Osteoblast (primary cell): ENCODE results near the gene RFTN1. TPM values are rescaled to one million over a fixed set of nuclear protein-coding genes. Genes with fewer than 3 reads are reported as not detected.

ENCODE experiments used
- DNase-seq: peaks from one replicate; pipeline ENCODE4 v3.0.0; 2011; ENCODE audit warnings: low spot score, mixed read lengths; ENCODE audit not compliant: insufficient read length; ENCODE audit errors: missing footprints
- H2AFZ ChIP-seq: 2 replicates; pipeline ENCODE4 v1.6.0; 2011; ENCODE audit warnings: mild to moderate bottlenecking, low read length
- H3K27ac ChIP-seq: 2 replicates; pipeline ENCODE4 v1.5.1; 2011; ENCODE audit warnings: mild to moderate bottlenecking, low read depth, low read length, moderate library complexity
- H3K27me3 ChIP-seq: 2 replicates; pipeline ENCODE4 v1.6.0; 2012; ENCODE audit warnings: mild to moderate bottlenecking, control low read depth, inconsistent platforms, low read length, moderate library complexity; ENCODE audit not compliant: insufficient read depth
- H3K36me3 ChIP-seq: 2 replicates; pipeline ENCODE4 v1.5.1; 2011; ENCODE audit warnings: mild to moderate bottlenecking, low read length, control low read depth, moderate library complexity; ENCODE audit not compliant: insufficient read depth
- H3K4me1 ChIP-seq: 2 replicates; pipeline ENCODE4 v1.5.1; 2011; ENCODE audit warnings: mild to moderate bottlenecking, low read length, control low read depth, moderate library complexity; ENCODE audit not compliant: insufficient read depth
- H3K4me2 ChIP-seq: 2 replicates; pipeline ENCODE4 v1.6.0; 2011; ENCODE audit warnings: mild to moderate bottlenecking, low read length; ENCODE audit not compliant: insufficient read depth
- H3K4me3 ChIP-seq: fragments of 200-600 bp; sonication (generic); 3 replicates; pipeline ENCODE4 v1.5.1; 2012; ENCODE audit warnings: mild to moderate bottlenecking, low read length, inconsistent platforms; ENCODE audit not compliant: insufficient read depth
- H3K79me2 ChIP-seq: 2 replicates; pipeline ENCODE4 v1.6.0; 2012; ENCODE audit warnings: mild to moderate bottlenecking, low read length, control low read depth, inconsistent platforms; ENCODE audit not compliant: insufficient read depth
- H3K9me3 ChIP-seq: 2 replicates; pipeline ENCODE4 v1.5.1; 2011; ENCODE audit warnings: low read depth, low read length, control low read depth
- H4K20me1 ChIP-seq: 2 replicates; pipeline ENCODE4 v1.6.0; 2012; ENCODE audit warnings: mild to moderate bottlenecking, low read length, control low read depth; ENCODE audit not compliant: insufficient read depth
- CTCF ChIP-seq: IDR thresholded peaks from 2 replicates; pipeline ENCODE4 v1.5.1; 2011; ENCODE audit warnings: mild to moderate bottlenecking, low read depth, low read length, moderate library complexity; ENCODE audit errors: extremely low read depth
- total RNA-seq: library from RNA; depleted of rRNA; stranded (reverse); fragments of >200 nt; gene quantifications from 2 replicates; pipeline ENCODE4 v1.2.3, GENCODE V29; 2012

Gene RFTN1
- total RNA-seq, 1 donor, result 99.2 TPM

- no peaks in the 10 kb centered on the region for H3K9me3 ChIP-seq
- no peak overlapping the region for H3K27ac ChIP-seq
- H3K4me2 ChIP-seq, result no peak overlapping the region
- no peak for TF ChIP-seq CTCF
- DNase-seq, result no peak
- H3K79me2 ChIP-seq, result peaks cover 41% of the 10 kb centered on the region
- H3K4me1 ChIP-seq, result peaks cover 28% of the 10 kb centered on the region
- H2AFZ ChIP-seq, result no peak overlapping the region
- no peaks in the 10 kb centered on the region for H3K36me3 ChIP-seq
- no peaks in the 10 kb centered on the region for H3K27me3 ChIP-seq
- no peak overlapping the region for H3K4me3 ChIP-seq
- peaks cover 33% of the 10 kb centered on the region for H4K20me1 ChIP-seq
These were observed 89.4 kb downstream of the RFTN1 start for GRCh38 chr3:16423947-16424673.

- no peak overlapping the region for H3K4me3 ChIP-seq
- peaks cover 36% of the 10 kb centered on the region for H4K20me1 ChIP-seq
- H3K4me2 ChIP-seq, result no peak overlapping the region
- peaks cover 28% of the 10 kb centered on the region for H3K4me1 ChIP-seq
- DNase-seq, result no peak
- TF ChIP-seq CTCF, result no peak
- H3K27me3 ChIP-seq, result no peaks in the 10 kb centered on the region
- no peaks in the 10 kb centered on the region for H3K9me3 ChIP-seq
- H3K79me2 ChIP-seq, result peaks cover 42% of the 10 kb centered on the region
- H2AFZ ChIP-seq, result no peak overlapping the region
- no peak overlapping the region for H3K27ac ChIP-seq
- no peaks in the 10 kb centered on the region for H3K36me3 ChIP-seq
These were observed 90.2 kb downstream of the RFTN1 start for GRCh38 chr3:16423298-16423697.

- Histone ChIP-seq H2AFZ (no peak overlapping the region), H3K4me2 (peak overlapping the region; percentile 45), H3K4me1 (peaks cover 17% of the 10 kb centered on the region), H3K27me3 (no peaks in the 10 kb centered on the region), H3K79me2 (peaks cover 35% of the 10 kb centered on the region), H3K4me3 (no peak overlapping the region), H3K9me3 (no peaks in the 10 kb centered on the region), H3K36me3 (no peaks in the 10 kb centered on the region), H3K27ac (no peak overlapping the region), H4K20me1 (peaks cover 33% of the 10 kb centered on the region)
- no peak for TF ChIP-seq CTCF
- DNase-seq, result no peak
These were observed 93.8 kb downstream of the RFTN1 start for GRCh38 chr3:16419640-16420241.

- no peak overlapping the region for H3K27ac ChIP-seq
- TF ChIP-seq CTCF, result no peak
- DNase-seq, result no peak
- no peak overlapping the region for H2AFZ ChIP-seq
- H4K20me1 ChIP-seq, result peaks cover 31% of the 10 kb centered on the region
- no peaks in the 10 kb centered on the region for H3K27me3 ChIP-seq
- H3K4me2 ChIP-seq, result no peak overlapping the region
- no peaks in the 10 kb centered on the region for H3K36me3 ChIP-seq
- H3K4me3 ChIP-seq, result no peak overlapping the region
- peaks cover 17% of the 10 kb centered on the region for H3K4me1 ChIP-seq
- H3K9me3 ChIP-seq, result no peaks in the 10 kb centered on the region
- peaks cover 38% of the 10 kb centered on the region for H3K79me2 ChIP-seq
These were observed 95.4 kb downstream of the RFTN1 start for GRCh38 chr3:16417945-16418739.
